GM23338 (cell line): ENCODE data around the gene RAD23A. TPM values are rescaled to one million over a fixed set of nuclear protein-coding genes. Genes with fewer than 3 reads are reported as not detected.

Source experiments
- ATAC-seq: fragments of 200-7000 bp; cut with Tn5 transposase; 3 replicates; pipeline ENCODE4 v1.9.1; 2020
- DNase-seq: peaks from one replicate; pipeline ENCODE4 v3.0.0-alpha.2; 2015; ENCODE audit warnings: low spot score
- H2AFZ ChIP-seq: fragments of 200-600 bp; sonication (generic); 2 replicates; pipeline ENCODE4 v1.8.0; 2016; ENCODE audit warnings: antibody characterized with exemption, mild to moderate bottlenecking, moderate library complexity
- H3F3A ChIP-seq: fragments of 200-600 bp; sonication (generic); replicated peaks from 2 replicates; pipeline ENCODE4 v1.8.0; 2017; ENCODE audit warnings: antibody characterized with exemption, mixed run types, low read depth
- H3K27ac ChIP-seq: fragments of 200-600 bp; sonication (generic); 2 replicates; pipeline ENCODE4 v1.6.1; 2016; ENCODE audit warnings: low read depth
- H3K27me3 ChIP-seq: fragments of 200-600 bp; sonication (generic); 2 replicates; pipeline ENCODE4 v1.8.0; 2016; ENCODE audit warnings: mild to moderate bottlenecking, mixed run types, moderate library complexity; ENCODE audit not compliant: insufficient read depth
- H3K36me3 ChIP-seq: fragments of 200-600 bp; sonication (generic); 2 replicates; pipeline ENCODE4 v1.8.0; 2016; ENCODE audit warnings: mild to moderate bottlenecking; ENCODE audit not compliant: insufficient read depth
- H3K4me1 ChIP-seq: fragments of 200-600 bp; sonication (generic); 2 replicates; pipeline ENCODE4 v1.8.0; 2016; ENCODE audit warnings: mild to moderate bottlenecking, moderate library complexity; ENCODE audit not compliant: insufficient read depth
- H3K4me2 ChIP-seq: fragments of 200-600 bp; sonication (generic); 2 replicates; pipeline ENCODE4 v1.7.1; 2017; ENCODE audit warnings: mixed run types
- H3K4me3 ChIP-seq: fragments of 200-600 bp; sonication (generic); 2 replicates; pipeline ENCODE4 v1.6.1; 2016; ENCODE audit warnings: mixed run types
- H3K79me2 ChIP-seq: fragments of 200-600 bp; sonication (generic); replicated peaks from 2 replicates; pipeline ENCODE4 v1.8.0; 2017; ENCODE audit warnings: mild to moderate bottlenecking; ENCODE audit not compliant: insufficient read depth
- H3K9me2 ChIP-seq: fragments of 200-600 bp; sonication (generic); 2 replicates; pipeline ENCODE4 v1.8.0; 2017; ENCODE audit not compliant: insufficient read depth
- H4K20me1 ChIP-seq: fragments of 200-600 bp; sonication (generic); replicated peaks from 2 replicates; pipeline ENCODE4 v1.8.0; 2017; ENCODE audit warnings: mild to moderate bottlenecking; ENCODE audit not compliant: insufficient read depth
- H3K27ac Mint-ChIP-seq: 2 replicates; pipeline ENCODE4 v1.8.0; 2020; ENCODE audit warnings: inconsistent platforms, mild to moderate bottlenecking, moderate library complexity, mixed read lengths
- H3K27me3 Mint-ChIP-seq: 3 replicates; pipeline ENCODE4 v1.8.0; 2022; ENCODE audit warnings: low read depth, mild to moderate bottlenecking, moderate library complexity, mixed read lengths, inconsistent platforms; ENCODE audit not compliant: insufficient read depth, poor library complexity
- H3K36me3 Mint-ChIP-seq: 3 replicates; pipeline ENCODE4 v1.8.0; 2021; ENCODE audit warnings: low read depth, mild to moderate bottlenecking, inconsistent platforms, moderate library complexity, mixed read lengths
- H3K4me1 Mint-ChIP-seq: 3 replicates; pipeline ENCODE4 v1.8.0; 2020; ENCODE audit warnings: mild to moderate bottlenecking, inconsistent platforms, mixed read lengths
- H3K4me3 Mint-ChIP-seq: 3 replicates; pipeline ENCODE4 v1.8.0; 2021; ENCODE audit warnings: moderate library complexity, mild to moderate bottlenecking, inconsistent platforms, mixed read lengths
- H3K9me3 Mint-ChIP-seq: 3 replicates; pipeline ENCODE4 v1.8.0; 2020; ENCODE audit warnings: moderate library complexity, mild to moderate bottlenecking, inconsistent platforms, mixed read lengths
- EZH2 ChIP-seq: fragments of 200-600 bp; sonication (generic); IDR thresholded peaks from one replicate; pipeline ENCODE4 v1.8.0; 2017; ENCODE audit warnings: antibody characterized with exemption, mild to moderate bottlenecking, low read depth; ENCODE audit not compliant: unreplicated experiment
- ZNF114 ChIP-seq: fragments of 250-450 bp; sonication (Bioruptor Pico); IDR thresholded peaks from 2 replicates; pipeline ENCODE4 v1.5.0; 2020; ENCODE audit warnings: mild to moderate bottlenecking, moderate library complexity
- ZNF462 ChIP-seq: fragments of 250-450 bp; sonication (Bioruptor Pico); IDR thresholded peaks from 2 replicates; pipeline ENCODE4 v1.5.0; 2020; ENCODE audit warnings: mild to moderate bottlenecking, moderate library complexity
- polyA plus RNA-seq: library from polyadenylated mRNA; unstranded; fragments of >200 nt; fragmentation: Nextera tagmentation; extraction: Ambion mirVana; gene quantifications from 2 replicates; pipeline ENCODE4 v1.2.1, GENCODE V29; 2016
- total RNA-seq: library from RNA; depleted of rRNA; stranded (reverse); fragments of >200 nt; shearing (Covaris generic); gene quantifications from 2 replicates; pipeline ENCODE4 v1.2.3, GENCODE V29; 2014
- TF ChIP-seq, protein P1 (sequence below): IDR thresholded peaks from one replicate; pipeline ENCODE4 v1.6.1; 2018; ENCODE audit warnings: antibody characterized with exemption; ENCODE audit not compliant: unreplicated experiment

RAD23A gene
- total and polyA plus RNA-seq, 2 experiments from 2014 or later: 69.7 to 127 TPM

- TF ChIP-seq, protein P1, sequence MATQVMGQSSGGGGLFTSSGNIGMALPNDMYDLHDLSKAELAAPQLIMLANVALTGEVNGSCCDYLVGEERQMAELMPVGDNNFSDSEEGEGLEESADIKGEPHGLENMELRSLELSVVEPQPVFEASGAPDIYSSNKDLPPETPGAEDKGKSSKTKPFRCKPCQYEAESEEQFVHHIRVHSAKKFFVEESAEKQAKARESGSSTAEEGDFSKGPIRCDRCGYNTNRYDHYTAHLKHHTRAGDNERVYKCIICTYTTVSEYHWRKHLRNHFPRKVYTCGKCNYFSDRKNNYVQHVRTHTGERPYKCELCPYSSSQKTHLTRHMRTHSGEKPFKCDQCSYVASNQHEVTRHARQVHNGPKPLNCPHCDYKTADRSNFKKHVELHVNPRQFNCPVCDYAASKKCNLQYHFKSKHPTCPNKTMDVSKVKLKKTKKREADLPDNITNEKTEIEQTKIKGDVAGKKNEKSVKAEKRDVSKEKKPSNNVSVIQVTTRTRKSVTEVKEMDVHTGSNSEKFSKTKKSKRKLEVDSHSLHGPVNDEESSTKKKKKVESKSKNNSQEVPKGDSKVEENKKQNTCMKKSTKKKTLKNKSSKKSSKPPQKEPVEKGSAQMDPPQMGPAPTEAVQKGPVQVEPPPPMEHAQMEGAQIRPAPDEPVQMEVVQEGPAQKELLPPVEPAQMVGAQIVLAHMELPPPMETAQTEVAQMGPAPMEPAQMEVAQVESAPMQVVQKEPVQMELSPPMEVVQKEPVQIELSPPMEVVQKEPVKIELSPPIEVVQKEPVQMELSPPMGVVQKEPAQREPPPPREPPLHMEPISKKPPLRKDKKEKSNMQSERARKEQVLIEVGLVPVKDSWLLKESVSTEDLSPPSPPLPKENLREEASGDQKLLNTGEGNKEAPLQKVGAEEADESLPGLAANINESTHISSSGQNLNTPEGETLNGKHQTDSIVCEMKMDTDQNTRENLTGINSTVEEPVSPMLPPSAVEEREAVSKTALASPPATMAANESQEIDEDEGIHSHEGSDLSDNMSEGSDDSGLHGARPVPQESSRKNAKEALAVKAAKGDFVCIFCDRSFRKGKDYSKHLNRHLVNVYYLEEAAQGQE: no peak
- no peak for TF ChIP-seq ZNF114 (CRISPR knock-in tag)
Measured at GRCh38 chr19:12921047-12921446, 24.6 kb upstream of the RAD23A start (continued).

DNA sequence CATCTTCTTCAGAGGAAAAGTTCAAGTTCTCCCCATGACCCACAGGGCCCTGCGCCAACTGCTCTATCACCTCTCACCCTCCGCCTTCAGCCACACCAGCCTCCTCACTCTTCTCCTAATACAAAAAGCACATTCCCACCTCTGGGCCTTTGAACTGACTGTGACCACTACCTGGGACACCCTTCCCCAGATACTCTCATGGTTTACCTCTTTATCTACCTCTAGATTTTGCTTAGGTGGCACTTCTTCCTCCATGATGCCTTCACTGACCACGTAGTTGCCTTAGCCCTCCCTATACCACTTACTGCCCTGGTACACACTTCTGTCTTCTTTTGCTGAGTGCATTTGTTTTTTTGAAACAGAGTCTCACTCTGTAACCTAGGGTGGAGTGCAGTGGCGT, 22.7 kb upstream of the RAD23A start:
- peaks cover 11% of the 10 kb centered on the region; the same call in 2 of the 3 replicates for H3K9me3 Mint-ChIP-seq
- ATAC-seq (no peak), DNase-seq (no peak)
- peaks cover 79% of the 10 kb centered on the region for H3K36me3 Mint-ChIP-seq
- no peaks in the 10 kb centered on the region; the same call in 1 of the 2 replicates for H3K9me2 ChIP-seq
- H2AFZ ChIP-seq: no peak overlapping the region
- H3K4me1 Mint-ChIP-seq: no peaks in the 10 kb centered on the region
- H3K27me3 Mint-ChIP-seq: peaks cover 34% of the 10 kb centered on the region
- H3K4me3 Mint-ChIP-seq: no peak overlapping the region; the same call in 2 of the 3 replicates
- peaks cover 10% of the 10 kb centered on the region for H3K27me3 ChIP-seq
- no peak overlapping the region for H3K27ac Mint-ChIP-seq
- no peaks in the 10 kb centered on the region for H3K4me1 ChIP-seq
- peaks cover 12% of the 10 kb centered on the region; the same call in 1 of the 2 replicates for H3F3A ChIP-seq
- no peak overlapping the region for H3K4me2 ChIP-seq
- peaks cover 6% of the 10 kb centered on the region; the same call in 1 of the 2 replicates for H4K20me1 ChIP-seq
- no peak overlapping the region for H3K4me3 ChIP-seq
- H3K36me3 ChIP-seq: peaks cover 30% of the 10 kb centered on the region
- H3K79me2 ChIP-seq: no peaks in the 10 kb centered on the region
- TF ChIP-seq ZNF462 (CRISPR knock-in tag): no peak
- TF ChIP-seq EZH2: no peak
- TF ChIP-seq ZNF114 (CRISPR knock-in tag): no peak
- no peak overlapping the region for H3K27ac ChIP-seq
